HepG2 (cell line): ENCODE data around the gene TOR2A. TPM values are rescaled to one million over a fixed set of nuclear protein-coding genes. Genes with fewer than 3 reads are reported as not detected.

ENCODE experiments used
- EEA1 ChIP-seq: sonication (generic); formaldehyde crosslinking; IDR thresholded peaks from 2 replicates; pipeline ENCODE4 v1.5.1; 2020; ENCODE audit warnings: mild to moderate bottlenecking, missing genetic modification reagents, borderline replicate concordance
- ETV5 ChIP-seq: IDR thresholded peaks from 2 replicates; pipeline ENCODE4 v1.6.1; 2018; ENCODE audit warnings: missing biosample characterization, missing genetic modification reagents, inconsistent platforms, borderline replicate concordance
- HBP1 ChIP-seq: IDR thresholded peaks from 2 replicates; pipeline ENCODE4 v1.6.1; 2016; ENCODE audit warnings: low read depth, control low read depth
- HOXA5 ChIP-seq: sonication (generic); formaldehyde crosslinking; IDR thresholded peaks from 2 replicates; pipeline ENCODE4 v1.4.0; 2020; ENCODE audit warnings: missing genetic modification reagents
- KLF6 ChIP-seq: IDR thresholded peaks from 2 replicates; pipeline ENCODE4 v1.8.0; 2016; ENCODE audit warnings: missing biosample characterization, missing genetic modification reagents
- NCOR1 ChIP-seq: fragments of 200-600 bp; sonication (generic); IDR thresholded peaks from 2 replicates; pipeline ENCODE4 v1.7.0; 2017; ENCODE audit warnings: antibody characterized with exemption, low read length, borderline replicate concordance
- NR2C2 ChIP-seq: sonication (generic); formaldehyde crosslinking; IDR thresholded peaks from 2 replicates; pipeline ENCODE4 v1.4.0; 2020; ENCODE audit warnings: missing genetic modification reagents, mild to moderate bottlenecking, moderate library complexity, borderline replicate concordance
- SSRP1 ChIP-seq: IDR thresholded peaks from 2 replicates; pipeline ENCODE4 v1.6.1; 2016; ENCODE audit warnings: control low read depth
- THAP9 ChIP-seq: sonication (generic); formaldehyde crosslinking; IDR thresholded peaks from 2 replicates; pipeline ENCODE4; 2020; ENCODE audit warnings: missing genetic modification reagents, mild to moderate bottlenecking, borderline replicate concordance
- TRAFD1 ChIP-seq: sonication (generic); formaldehyde crosslinking; IDR thresholded peaks from 2 replicates; pipeline ENCODE4 v1.5.1; 2020; ENCODE audit warnings: missing genetic modification reagents, mild to moderate bottlenecking, borderline replicate concordance
- ZBED4 ChIP-seq: sonication (generic); formaldehyde crosslinking; IDR thresholded peaks from 2 replicates; pipeline ENCODE4 v1.4.0; 2020; ENCODE audit warnings: missing genetic modification reagents, borderline replicate concordance
- ZBTB37 ChIP-seq: sonication (generic); formaldehyde crosslinking; IDR thresholded peaks from 2 replicates; pipeline ENCODE4 v1.4.0; 2020; ENCODE audit warnings: mild to moderate bottlenecking, missing genetic modification reagents
- ZNF451 ChIP-seq: sonication (generic); formaldehyde crosslinking; IDR thresholded peaks from 2 replicates; pipeline ENCODE4 v1.5.0; 2020; ENCODE audit warnings: mild to moderate bottlenecking, missing genetic modification reagents
- ZNF644 ChIP-seq: IDR thresholded peaks from 2 replicates; pipeline ENCODE4 v1.6.1; 2016; ENCODE audit warnings: low read depth
- ZNF720 ChIP-seq: sonication (generic); formaldehyde crosslinking; IDR thresholded peaks from 2 replicates; pipeline ENCODE4 v1.4.0; 2020; ENCODE audit warnings: missing genetic modification reagents
- ZNF761 ChIP-seq: sonication (generic); formaldehyde crosslinking; conservative IDR thresholded peaks from 2 replicates; pipeline ENCODE4 v1.4.0; 2020; ENCODE audit warnings: mild to moderate bottlenecking, missing genetic modification reagents
- polyA plus RNA-seq, 8 experiments: library from polyadenylated mRNA; depleted of rRNA in 3 of 8; stranded (reverse) in 7 of 8; unstranded in 1 of 8; fragments of >200 nt; fragmentation: Illumina TruSeq in 4 of 8; extraction: Trizol in 4 of 8; gene quantifications; 2 replicates each; pipeline versions ENCODE4 v1.2.1 to v1.2.3, GENCODE V29; 2011 to 2016; ENCODE audit warnings: low read depth in 4 of 8, missing spikeins in 1 of 8, mixed read lengths in 1 of 8; ENCODE audit not compliant: insufficient read depth in 1 of 8
- total RNA-seq, 5 experiments: library from RNA; depleted of rRNA; stranded (reverse); fragments of >200 nt; fragmentation: Illumina TruSeq; extraction: Trizol; gene quantifications; 2 replicates each; pipeline ENCODE4 v1.2.3, GENCODE V29; 2016; ENCODE audit warnings: low read depth in 1 of 5

Gene TOR2A
- total and polyA plus RNA-seq, 2 of the 13 experiments (the other 11 are each of a cell fraction or from before 2014, with no cell fraction given): 3.5 to 7.2 TPM

- TF ChIP-seq ZBED4: no peak
- no peak for TF ChIP-seq NCOR1
- no peak for TF ChIP-seq ZNF720 (CRISPR knock-in tag)
- TF ChIP-seq ZNF644 (CRISPR knock-in tag): no peak
- TF ChIP-seq TRAFD1 (CRISPR knock-in tag): no peak
- peak; percentile 7; the same call in 1 of the 2 replicates for TF ChIP-seq THAP9
- peak; percentile 33; the same call in 1 of the 2 replicates for TF ChIP-seq HOXA5 (CRISPR knock-in tag)
- no peak; the same call in none of the 2 replicates for TF ChIP-seq ETV5 (CRISPR knock-in tag)
- TF ChIP-seq ZBTB37 (CRISPR knock-in tag): no peak
- TF ChIP-seq NR2C2: peak; percentile 70
- peak; percentile 94 for TF ChIP-seq ZNF761 (CRISPR knock-in tag)
- peak; percentile 11; the same call in 1 of the 2 replicates for TF ChIP-seq HBP1 (CRISPR knock-in tag)
- TF ChIP-seq SSRP1 (CRISPR knock-in tag): no peak
- 0 out of 2 replicates have a peak, but pooled peaks have one; percentile 56 for TF ChIP-seq ZNF451 (CRISPR knock-in tag)
- no peak; the same call in 1 of the 2 replicates for TF ChIP-seq KLF6 (CRISPR knock-in tag)
- TF ChIP-seq EEA1 (CRISPR knock-in tag): 0 out of 2 replicates have a peak, but pooled peaks have one; percentile 63
These were observed at the start of gene TOR2A (continued) for GRCh38 chr9:127734747-127735529.
